ENCODE measurements around the gene METTL16.
"Not testable (repeated sequence)": the region's sequence is repeated elsewhere in the genome, so short reads cannot be mapped to it uniquely, and the experiment has no call there.

METTL16 gene

GRCh38 chr17:2511462-2512369, at the start of gene METTL16:
TSS of gene METTL16 (minus strand) at chr17:2511888. CDS start at chr17:2502331, 9,557 bp downstream.
- peak; percentile 100 for DNase-seq

- DNase-seq = no peak
Observed at GRCh38 chr17:2560658-2561057, 49.0 kb upstream of the METTL16 start.

GRCh38 chr17:2551928-2552327, 40.2 kb upstream of the METTL16 start:
- DNase-seq = no peak

GRCh38 chr17:2551493-2551892, 39.8 kb upstream of the METTL16 start:
- no peak for DNase-seq

- no peak for DNase-seq
Observed at GRCh38 chr17:2549392-2550211, 37.9 kb upstream of the METTL16 start.

- not testable (repeated sequence) for DNase-seq
Observed at GRCh38 chr17:2548026-2548425, 36.3 kb upstream of the METTL16 start.

- no peak for DNase-seq
Observed at GRCh38 chr17:2547176-2547575, 35.5 kb upstream of the METTL16 start.

- DNase-seq = no peak
Observed at GRCh38 chr17:2545393-2545792, 33.7 kb upstream of the METTL16 start.

- DNase-seq = no peak
Observed at GRCh38 chr17:2542456-2542855, 30.8 kb upstream of the METTL16 start.

- DNase-seq = no peak
Observed at GRCh38 chr17:2542056-2542455, 30.4 kb upstream of the METTL16 start.

GRCh38 chr17:2537579-2537978, 25.9 kb upstream of the METTL16 start:
- DNase-seq = not testable (repeated sequence)

- DNase-seq = no peak
Observed at GRCh38 chr17:2532146-2532720, 20.5 kb upstream of the METTL16 start.

GRCh38 chr17:2531243-2531954, 19.7 kb upstream of the METTL16 start:
- DNase-seq = not testable (repeated sequence)

GRCh38 chr17:2521775-2522410, 10.2 kb upstream of the METTL16 start:
- DNase-seq = not testable (repeated sequence)

GRCh38 chr17:2521257-2521656, 9.6 kb upstream of the METTL16 start:
- no peak for DNase-seq

GRCh38 chr17:2517539-2517938, 5.9 kb upstream of the METTL16 start:
- no peak for DNase-seq

- DNase-seq = no peak
Observed at GRCh38 chr17:2511138-2511461, 588 bp downstream of the METTL16 start.

GRCh38 chr17:2510559-2510958, 1.1 kb downstream of the METTL16 start:
- DNase-seq = no peak

- no peak for DNase-seq
Observed at GRCh38 chr17:2508035-2508434, 3.7 kb downstream of the METTL16 start.

- not testable (repeated sequence) for DNase-seq
Observed at GRCh38 chr17:2507015-2507414, 4.7 kb downstream of the METTL16 start.

- DNase-seq = no peak
Observed at GRCh38 chr17:2503627-2504026, 8.1 kb downstream of the METTL16 start.

- DNase-seq = no peak
Observed at GRCh38 chr17:2502871-2503580, 8.7 kb downstream of the METTL16 start.

All from NCI-H2171 (cell line).